Sigmoid colon (tissue), 7 donors: ENCODE results near the gene DEPDC7. TPM values are rescaled to one million over a fixed set of nuclear protein-coding genes. Genes with fewer than 3 reads are reported as not detected.
A peak's percentile ranks its signal among the peaks of the same experiment; 100 is the strongest.

ENCODE experiments used
- DNase-seq: peaks from one replicate; pipeline ENCODE4 v3.0.0-alpha.2; 2019
- H3K27ac ChIP-seq, 4 donors: fragments of 200-600 bp; sonication (generic); one replicate each; pipeline ENCODE4 v1.5.1; 2016 to 2019; ENCODE audit warnings: mild to moderate bottlenecking in 1 of 4
- H3K27me3 ChIP-seq, 3 donors: fragments of 200-600 bp; sonication (generic); one replicate each; pipeline ENCODE4 v1.5.1; 2019; ENCODE audit warnings: mild to moderate bottlenecking in 1 of 3
- H3K36me3 ChIP-seq, 4 donors: fragments of 200-600 bp; sonication (generic); one replicate each; pipeline ENCODE4 v1.5.1; 2016 to 2019
- H3K4me1 ChIP-seq, 4 donors: fragments of 200-600 bp; sonication (generic); one replicate each; pipeline ENCODE4 v1.5.1; 2017 to 2019
- H3K4me3 ChIP-seq, 4 donors: fragments of 200-600 bp; sonication (generic); one replicate each; pipeline ENCODE4 v1.5.1; 2017 to 2019; ENCODE audit warnings: mild to moderate bottlenecking in 2 of 4, moderate library complexity in 1 of 4
- H3K9me3 ChIP-seq, 4 donors: fragments of 200-600 bp in 3 of 4; sonication (generic) in 3 of 4; one replicate each; pipeline versions ENCODE4 v1.5.1 to v1.6.1; 2013 to 2019
- CTCF ChIP-seq, 4 experiments: fragments of 450-650 bp in 3 of 4; fragments of 200-600 bp in 1 of 4; IDR thresholded peaks; one replicate each; pipeline ENCODE4 v1.5.1; 2016 to 2019; ENCODE audit warnings: antibody characterized with exemption in 4 of 4, mild to moderate bottlenecking in 3 of 4, moderate library complexity in 2 of 4
- EP300 ChIP-seq, 4 donors: sonication (generic); formaldehyde crosslinking; IDR thresholded peaks; one replicate each; pipeline ENCODE4 v1.6.1; 2017; ENCODE audit warnings: antibody characterized with exemption in 4 of 4
- POLR2A ChIP-seq, 2 donors: fragments of 450-650 bp; IDR thresholded peaks; one replicate each; pipeline ENCODE4 v1.6.1; 2016; ENCODE audit warnings: antibody characterized with exemption in 2 of 2, mild to moderate bottlenecking in 2 of 2, moderate library complexity in 2 of 2
- POLR2AphosphoS5 ChIP-seq, 4 donors: sonication (generic); formaldehyde crosslinking; IDR thresholded peaks; one replicate each; pipeline ENCODE4 v1.6.1; 2017; ENCODE audit warnings: antibody characterized with exemption in 4 of 4
- WGBS, 2 donors: extraction: QIAGEN DNeasy Blood & Tissue Kit; methylation state at CpG; one replicate each; pipeline ENCODE4 v1.1.7; 2013; 5-methylcytosine and 5-hydroxymethylcytosine counted together
- intact Hi-C: fragments of 100-400 bp; cut with DNase I; formaldehyde crosslinking; loops from one replicate; pipeline ENCODE4 v1.15.1; 2023
- polyA plus RNA-seq, 3 donors: library from polyadenylated mRNA; stranded (reverse); fragments of 200-250 nt; gene quantifications; one replicate each; pipeline ENCODE4 v1.2.3, GENCODE V29; 2013
- total RNA-seq, 4 donors: library from RNA; depleted of rRNA; stranded (reverse); fragments of >200 nt; gene quantifications; one replicate each; pipeline ENCODE4 v1.1.0, GENCODE V29; 2016
- donor health status: healthy with polysubstance abuse.
- donor health status: Bipolar disorder and iron deficiency.
- donor health status: healthy.

Gene DEPDC7
- total and polyA plus RNA-seq, 7 donors, result 2.0 to 7.5 (median 3.8) TPM

- DNase-seq, result no peak
- WGBS, 2 donors, result 56 to 82% methylated on average over 3 of the region's 3 CpGs
- intact Hi-C loops, result loop anchor here (5.0 to 10.0 kb wide), 2 partner anchors 171 to 479 kb away; partner anchors contain the start of genes EIF3M and QSER1
- no peaks in the 10 kb centered on the region for H3K9me3 ChIP-seq
- H3K36me3 ChIP-seq, result peaks cover 6 to 51% (median 24%) of the 10 kb centered on the region in 4 donors
- peak overlapping the region in 3 of 4 donors; percentile 81 to 87 (median 82) for H3K27ac ChIP-seq
- H3K27me3 ChIP-seq, result no peaks in the 10 kb centered on the region
- H3K4me1 ChIP-seq, result peaks cover 0 to 64% (median 53%) of the 10 kb centered on the region in 4 donors
- TF ChIP-seq POLR2AphosphoS5 (IDR thresholded peaks at IDR 0.05) (no peak), POLR2A (IDR thresholded peaks at IDR 0.05) (no peak), CTCF (IDR thresholded peaks at IDR 0.05) (no peak)
- no peak overlapping the region for H3K4me3 ChIP-seq
Measured at GRCh38 chr11:33063326-33063881, 47.7 kb downstream of the DEPDC7 start.

GRCh38 chr11:33064033-33064825 lies 48.6 kb downstream of the DEPDC7 start:
- H3K4me3 ChIP-seq, result no peak overlapping the region
- intact Hi-C loops, result loop anchor here (2.0 to 10.0 kb wide), 3 partner anchors 25 to 479 kb away; partner anchors contain the start of genes EIF3M, QSER1 and TCP11L1
- DNase-seq, result no peak
- WGBS, 2 donors, result 61 to 71% methylated on average over 11 of the region's 11 CpGs
- TF ChIP-seq EP300 (IDR thresholded peaks at IDR 0.05), result no peak
- peak in 1 of 4 donors; percentile 4 for TF ChIP-seq POLR2AphosphoS5 (IDR thresholded peaks at IDR 0.05)
- H3K27me3 ChIP-seq, result no peaks in the 10 kb centered on the region
- peaks cover 12 to 52% (median 24%) of the 10 kb centered on the region in 4 donors for H3K36me3 ChIP-seq
- peaks cover 0 to 63% (median 53%) of the 10 kb centered on the region in 4 donors for H3K4me1 ChIP-seq
- H3K9me3 ChIP-seq, result no peaks in the 10 kb centered on the region
- peak overlapping the region; percentile 36 to 87 (median 82) for H3K27ac ChIP-seq

GRCh38 chr11:33064866-33065265 lies 49.2 kb downstream of the DEPDC7 start:
- Histone ChIP-seq H3K4me3 (no peak overlapping the region), H3K4me1 (peaks cover 0 to 59% (median 50%) of the 10 kb centered on the region in 4 donors), H3K27me3 (no peaks in the 10 kb centered on the region), H3K27ac (peak overlapping the region in 3 of 4 donors; percentile 81 to 87 (median 82)), H3K9me3 (no peaks in the 10 kb centered on the region), H3K36me3 (peaks cover 12 to 52% (median 28%) of the 10 kb centered on the region in 4 donors)
- 92 to 93% methylated on average over 5 of the region's 5 CpGs for WGBS, 2 donors
- TF ChIP-seq POLR2A (IDR thresholded peaks at IDR 0.05), result no peak
- TF ChIP-seq EP300 (IDR thresholded peaks at IDR 0.05), result no peak
- TF ChIP-seq CTCF (IDR thresholded peaks at IDR 0.05), result no peak
- TF ChIP-seq POLR2AphosphoS5 (IDR thresholded peaks at IDR 0.05), result no peak
- no peak for DNase-seq
- intact Hi-C loops, result loop anchor here (1.0 to 10.0 kb wide), 5 partner anchors 26 to 480 kb away; partner anchors contain the start of genes EIF3M, QSER1 and TCP11L1

- no peak for TF ChIP-seq POLR2AphosphoS5 (IDR thresholded peaks at IDR 0.05)
- TF ChIP-seq CTCF (IDR thresholded peaks at IDR 0.05), result peak; percentile 49 to 92 (median 84)
- peaks cover 12 to 52% (median 31%) of the 10 kb centered on the region in 4 donors for H3K36me3 ChIP-seq
- H3K9me3 ChIP-seq, result no peaks in the 10 kb centered on the region
- H3K27ac ChIP-seq, result peak overlapping the region in 1 of 4 donors; percentile 87
- intact Hi-C loops, result loop anchor here (1.0 to 10.0 kb wide), 4 partner anchors 27 to 481 kb away; partner anchors contain the start of genes EIF3M and TCP11L1
- 52 to 65% methylated on average over 22 of the region's 22 CpGs for WGBS, 2 donors
- peaks cover 0 to 51% (median 47%) of the 10 kb centered on the region in 4 donors for H3K4me1 ChIP-seq
- H3K27me3 ChIP-seq, result no peaks in the 10 kb centered on the region
- no peak overlapping the region for H3K4me3 ChIP-seq
- peak; percentile 82 for DNase-seq
Measured at GRCh38 chr11:33065445-33066178, 49.9 kb downstream of the DEPDC7 start.
